GM21390 (cell line): ENCODE data around the gene MMP15.
A peak's percentile ranks its signal among the peaks of the same experiment; 100 is the strongest.
"Not testable (repeated sequence)": the region's sequence is repeated elsewhere in the genome, so short reads cannot be mapped to it uniquely, and the experiment has no call there.

Experiments used
- ATAC-seq: cut with Tn5 transposase; IDR thresholded peaks from one replicate; pipeline ENCODE4 v1.9.1; 2021; ENCODE audit not compliant: unreplicated experiment

MMP15 gene

GRCh38 chr16:58025351-58026138 lies at the start of gene MMP15:
Gene MMP15 (plus strand): TSS chr16:58025754. CDS start chr16:58026351, 597 bp downstream.
- ATAC-seq: peak; percentile 68

GRCh38 chr16:57976331-57976796 lies 49.2 kb upstream of the MMP15 start:
- ATAC-seq: no peak

GRCh38 chr16:57977418-57978069 lies 48.0 kb upstream of the MMP15 start:
- ATAC-seq: no peak

- not testable (repeated sequence) for ATAC-seq
Measured at GRCh38 chr16:57978070-57978465, 47.5 kb upstream of the MMP15 start.

GRCh38 chr16:57979006-57979585 lies 46.5 kb upstream of the MMP15 start:
- no peak for ATAC-seq

GRCh38 chr16:57981636-57982035 lies 43.9 kb upstream of the MMP15 start:
- ATAC-seq: no peak

GRCh38 chr16:57982385-57982784 lies 43.2 kb upstream of the MMP15 start:
- no peak for ATAC-seq

- peak; percentile 77 for ATAC-seq
Measured at GRCh38 chr16:57984443-57985203, 40.9 kb upstream of the MMP15 start.

- ATAC-seq: peak; percentile 13
Measured at GRCh38 chr16:57985204-57986181, 40.1 kb upstream of the MMP15 start.

GRCh38 chr16:57986196-57986595 lies 39.4 kb upstream of the MMP15 start:
- ATAC-seq: no peak

- no peak for ATAC-seq
Measured at GRCh38 chr16:57987441-57988177, 37.9 kb upstream of the MMP15 start.

- ATAC-seq: no peak
Measured at GRCh38 chr16:57988929-57989328, 36.6 kb upstream of the MMP15 start.

GRCh38 chr16:57991551-57992059 lies 33.9 kb upstream of the MMP15 start:
- no peak for ATAC-seq

GRCh38 chr16:57992084-57992483 lies 33.5 kb upstream of the MMP15 start:
- ATAC-seq: no peak

GRCh38 chr16:57993438-57993837 lies 32.1 kb upstream of the MMP15 start:
- no peak for ATAC-seq

GRCh38 chr16:57993897-57994296 lies 31.7 kb upstream of the MMP15 start:
- ATAC-seq: no peak

- ATAC-seq: no peak
Measured at GRCh38 chr16:57994361-57994760, 31.2 kb upstream of the MMP15 start.

- ATAC-seq: no peak
Measured at GRCh38 chr16:57994778-57995177, 30.8 kb upstream of the MMP15 start.

GRCh38 chr16:57995721-57996405 lies 29.7 kb upstream of the MMP15 start:
- ATAC-seq: no peak
